Skeletal muscle cell (primary cell): ENCODE measurements around the gene IQGAP3.

Experiments
- DNase-seq: peaks from one replicate; pipeline ENCODE4 v3.0.0-alpha.2; 2010; ENCODE audit warnings: low read depth
- H3K4me3 ChIP-seq: 2 replicates; pipeline ENCODE4 v1.5.1; 2011; ENCODE audit warnings: low read depth, mild to moderate bottlenecking, control low read depth, low read length, moderate library complexity

The IQGAP3 gene

DNA sequence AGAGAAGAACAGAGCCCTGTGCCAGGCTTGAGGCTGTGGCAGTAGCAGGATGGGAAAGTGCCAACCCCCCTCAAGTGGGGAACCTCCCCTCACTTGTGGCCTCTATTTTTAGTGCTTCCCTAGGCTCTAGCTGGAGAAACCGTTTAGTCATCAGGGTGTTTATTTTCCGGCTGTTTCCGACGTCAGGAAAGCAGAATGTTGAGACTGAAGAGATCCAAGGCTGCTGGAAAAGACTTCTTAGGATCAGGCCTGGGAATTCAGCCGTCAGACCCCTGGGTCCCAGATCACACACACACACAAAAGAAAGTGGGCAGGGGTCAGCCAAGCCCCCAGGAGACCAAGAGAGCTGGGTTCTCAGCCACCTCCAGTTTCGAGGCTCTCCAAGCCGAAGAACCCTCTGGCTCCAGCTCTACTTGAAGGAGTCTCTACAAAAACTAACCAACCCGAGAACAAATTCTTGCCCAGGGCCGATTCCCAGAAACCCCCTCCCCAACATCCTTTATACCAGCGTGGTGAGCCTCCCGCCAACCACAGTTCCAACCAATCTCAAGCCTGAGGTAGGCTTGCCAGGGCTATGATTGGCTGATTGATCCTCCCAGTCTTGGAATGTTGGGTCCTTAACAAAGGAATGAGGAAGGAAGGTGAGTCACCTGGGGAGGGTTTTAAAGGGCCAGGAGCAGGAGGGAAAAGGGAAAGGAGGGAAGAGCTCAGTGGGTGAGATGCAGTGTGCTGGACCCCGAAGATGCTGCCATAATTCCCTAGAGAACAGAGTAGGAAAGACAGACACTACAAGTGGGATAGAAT is 69.3 kb downstream of the IQGAP3 start:
- H3K4me3 ChIP-seq: no peak overlapping the region
- peak; percentile 92 for DNase-seq

DNA sequence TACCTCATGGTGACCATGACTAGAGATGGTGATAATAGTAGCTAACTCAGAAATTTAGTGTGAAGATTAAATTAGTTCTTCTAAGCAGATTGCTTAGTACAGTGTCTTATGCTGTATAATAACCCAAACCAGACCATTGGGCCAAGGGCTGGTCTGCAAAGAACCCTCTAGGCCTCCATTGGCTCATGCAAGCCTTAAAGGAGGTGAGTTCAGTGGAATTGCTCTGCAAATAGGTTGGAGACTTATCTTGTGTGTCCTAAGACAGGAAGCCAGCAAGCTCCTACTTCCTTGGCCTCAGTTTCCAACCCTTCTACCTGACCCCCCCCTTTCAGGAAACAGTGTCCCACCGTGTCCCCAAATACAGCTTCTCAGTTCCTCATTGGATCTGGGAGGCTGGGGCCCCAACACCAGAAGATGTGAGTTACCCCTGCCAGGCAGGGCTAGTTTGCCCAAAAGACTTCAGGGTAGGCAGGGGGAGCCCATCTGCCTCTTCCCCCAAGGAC is 69.9 kb downstream of the IQGAP3 start:
- H3K4me3 ChIP-seq: no peak overlapping the region
- no peak for DNase-seq

DNA sequence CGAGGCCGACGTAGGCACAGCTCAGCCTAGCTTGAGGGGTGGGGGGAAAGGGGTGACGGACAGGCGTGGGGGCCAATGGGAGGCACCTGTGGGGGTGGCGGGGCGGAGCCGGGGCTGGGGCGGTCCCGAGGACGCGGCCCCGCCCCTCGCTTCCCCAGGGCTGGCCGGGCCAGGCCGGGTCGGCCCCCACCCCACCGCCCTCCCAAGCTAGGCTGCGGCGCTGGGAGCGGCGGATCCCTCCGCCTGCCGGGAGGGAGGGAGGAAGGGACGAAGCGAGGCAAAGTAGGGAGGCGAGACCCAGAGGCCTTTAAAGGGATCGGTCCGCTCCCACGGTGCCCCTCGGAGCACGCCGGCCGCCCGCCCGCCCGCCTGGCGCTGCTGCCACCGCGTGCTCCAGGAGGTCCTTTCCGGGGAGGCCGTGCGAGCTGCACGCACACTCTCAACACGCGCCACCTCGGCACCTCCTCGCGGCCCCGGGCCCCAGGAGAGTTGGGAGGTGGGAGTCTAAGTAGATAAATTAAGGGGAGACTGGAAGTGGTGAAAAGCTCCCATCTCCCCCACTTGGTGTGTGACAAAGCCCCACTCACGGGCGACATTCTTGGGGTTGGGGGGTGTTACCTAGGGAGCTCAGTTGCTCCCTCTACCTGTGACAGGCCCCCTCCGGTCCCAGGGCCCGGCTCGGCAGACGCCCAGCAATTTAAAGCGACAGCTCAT is 71.4 kb downstream of the IQGAP3 start:
- DNase-seq: peak; percentile 95
- peak overlapping the region; percentile 99 for H3K4me3 ChIP-seq

DNA sequence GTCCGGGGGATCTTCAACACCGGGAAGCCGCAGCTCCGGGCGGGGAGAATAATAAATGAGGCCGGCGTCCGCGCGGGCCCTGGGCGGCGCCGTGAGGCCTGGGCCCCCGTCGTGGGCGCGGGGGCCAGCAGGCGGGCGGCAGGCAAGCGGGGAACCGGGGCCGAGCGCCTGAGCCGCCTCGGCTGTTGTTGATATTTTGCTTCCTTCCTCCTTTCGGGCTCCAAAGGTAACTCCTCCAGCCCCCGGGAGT is 71.9 kb downstream of the IQGAP3 start, which contains the start of gene MEF2D:
Gene MEF2D, minus strand, starts transcription at position 233 of the 250 bp plus-strand sequence. CDS start 17,483 bp downstream, outside the sequence.
- DNase-seq: no peak
- H3K4me3 ChIP-seq: peak within 1 kb of the TSS; percentile 99

DNA sequence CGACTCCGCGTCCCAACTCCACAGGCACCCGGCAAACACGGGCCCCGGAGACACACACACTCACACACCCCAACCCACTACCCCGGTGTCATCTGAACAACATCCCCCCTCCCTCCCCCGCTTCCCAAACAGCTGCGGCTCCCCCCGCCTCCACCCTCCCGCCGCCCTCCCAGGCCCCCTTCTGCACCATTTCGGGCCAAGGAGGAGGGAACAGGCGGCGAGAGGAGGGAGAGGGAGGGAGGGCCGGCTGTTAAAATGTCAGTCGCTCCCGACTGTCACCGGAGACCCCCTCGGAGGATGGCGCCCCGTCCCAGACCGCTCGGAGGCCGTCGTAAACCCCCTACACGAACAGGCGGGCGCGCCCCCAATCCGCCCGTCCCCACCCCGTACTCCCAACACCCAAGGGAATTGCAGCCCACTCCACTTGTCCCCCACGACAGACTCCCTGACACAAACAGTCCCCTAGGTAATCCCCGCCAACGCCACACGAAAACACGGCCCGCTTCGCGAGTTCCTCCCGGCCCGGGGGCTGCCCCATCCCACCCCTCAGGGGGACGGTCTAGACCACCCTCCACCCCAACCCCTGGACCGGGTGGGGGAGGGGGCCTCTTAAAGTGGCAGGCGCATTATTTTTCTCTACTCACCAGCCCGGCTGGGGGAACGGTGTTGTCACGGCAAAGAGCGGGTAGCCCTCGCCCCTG is 72.4 kb downstream of the IQGAP3 start:
- peak overlapping the region; percentile 99 for H3K4me3 ChIP-seq
- DNase-seq: no peak

DNA sequence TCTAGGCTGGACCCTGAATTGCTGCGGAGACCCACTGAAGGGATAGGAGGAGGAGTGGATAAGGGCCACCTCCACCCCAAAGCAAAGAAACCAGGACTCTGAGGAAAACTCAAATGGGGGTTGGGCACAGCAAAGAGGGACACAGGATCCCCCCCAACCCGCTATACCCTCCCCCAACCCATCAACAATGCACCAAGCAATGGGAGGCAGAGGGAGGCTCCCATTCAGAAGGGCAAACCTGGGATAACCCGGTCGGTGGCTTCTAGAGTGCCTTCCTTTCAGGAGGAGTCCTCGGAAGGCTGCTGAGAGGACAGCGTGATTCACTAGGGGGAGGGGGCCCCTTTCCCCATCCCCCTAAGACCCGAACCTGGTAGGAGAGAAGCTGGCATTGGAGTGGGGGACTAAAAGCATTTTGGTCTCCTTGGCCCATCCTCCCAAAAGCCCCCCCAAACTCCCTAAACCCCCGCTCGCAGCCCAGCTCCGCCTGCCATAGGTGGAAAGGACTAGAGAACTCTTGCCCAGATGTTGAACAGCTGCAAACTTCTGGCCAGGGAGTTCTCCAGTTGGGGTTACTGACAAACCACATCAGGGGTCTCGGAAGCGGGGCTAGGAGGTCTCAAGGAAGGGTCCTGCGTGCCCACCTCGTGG is 73.0 kb downstream of the IQGAP3 start:
- no peak for DNase-seq
- peak overlapping the region; percentile 99 for H3K4me3 ChIP-seq

DNA sequence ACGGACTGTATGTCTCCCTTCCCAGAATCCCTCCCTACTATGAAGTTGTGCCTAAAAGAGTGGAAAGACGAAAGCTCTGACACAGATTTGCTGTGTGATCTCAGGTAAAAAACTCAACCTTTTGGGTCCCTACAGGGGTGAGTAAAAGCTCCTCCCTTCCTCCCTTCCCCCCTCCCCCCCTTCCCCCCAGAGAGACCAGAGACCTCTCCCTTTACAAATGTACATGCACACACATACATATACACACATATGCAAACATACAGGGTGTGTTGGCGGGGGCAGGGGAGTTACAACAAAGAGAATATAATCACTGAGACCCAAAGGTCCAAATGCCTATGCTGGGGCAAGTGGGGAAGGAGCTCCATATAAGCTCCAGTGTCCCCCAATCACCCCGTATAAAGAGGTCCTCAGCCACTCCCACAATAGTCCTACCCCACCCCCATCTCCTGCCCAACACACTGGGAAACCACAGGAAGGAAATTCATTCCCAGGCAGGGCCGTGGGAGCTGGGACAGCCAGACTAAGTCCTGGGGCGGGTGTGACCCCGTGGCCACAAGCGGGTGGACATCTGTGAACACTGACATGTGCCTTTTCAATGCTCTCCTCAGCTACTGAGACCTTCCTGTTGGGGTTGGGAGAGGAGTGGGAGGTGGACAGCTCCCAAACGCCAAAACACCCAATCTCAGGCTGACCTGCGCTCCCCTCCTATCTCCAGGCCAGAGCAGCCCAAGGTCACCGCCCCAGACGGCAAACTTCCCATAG is 73.8 kb downstream of the IQGAP3 start:
- no peak for DNase-seq
- H3K4me3 ChIP-seq: peak overlapping the region; percentile 99

DNA sequence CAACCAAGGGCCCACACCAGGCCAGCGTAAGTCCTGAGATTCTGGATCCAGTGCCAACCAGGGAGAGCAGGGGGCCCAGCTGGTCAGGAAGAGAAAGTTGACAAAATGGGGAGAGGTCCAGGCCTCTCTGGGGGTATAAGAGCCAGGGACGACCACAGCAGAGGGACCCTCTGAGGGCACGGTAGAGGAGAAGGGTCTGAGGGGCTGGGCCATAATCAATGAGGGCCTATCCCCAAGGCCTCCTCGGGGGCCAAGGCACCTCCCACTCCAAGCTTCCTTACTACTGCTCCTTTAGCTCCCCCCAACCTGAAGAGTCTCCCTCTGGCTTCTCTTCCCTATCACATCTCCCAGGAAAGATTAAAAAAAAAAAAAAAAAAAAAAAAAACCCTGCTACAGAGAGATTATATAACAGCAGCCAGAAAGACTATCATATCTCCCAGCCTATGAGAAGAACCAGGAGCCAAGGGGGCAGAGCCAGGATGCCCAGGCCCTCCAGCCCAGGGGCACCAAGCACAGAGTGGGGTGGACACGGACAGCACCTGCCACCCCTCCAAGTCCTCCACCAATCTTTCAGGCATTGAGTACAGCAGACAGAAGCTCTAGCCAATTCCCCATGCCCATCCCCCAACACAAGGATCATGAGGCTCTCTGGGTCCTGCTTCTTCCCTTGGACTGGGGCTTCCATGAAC is 74.5 kb downstream of the IQGAP3 start:
- peak overlapping the region; percentile 99 for H3K4me3 ChIP-seq
- no peak for DNase-seq

DNA sequence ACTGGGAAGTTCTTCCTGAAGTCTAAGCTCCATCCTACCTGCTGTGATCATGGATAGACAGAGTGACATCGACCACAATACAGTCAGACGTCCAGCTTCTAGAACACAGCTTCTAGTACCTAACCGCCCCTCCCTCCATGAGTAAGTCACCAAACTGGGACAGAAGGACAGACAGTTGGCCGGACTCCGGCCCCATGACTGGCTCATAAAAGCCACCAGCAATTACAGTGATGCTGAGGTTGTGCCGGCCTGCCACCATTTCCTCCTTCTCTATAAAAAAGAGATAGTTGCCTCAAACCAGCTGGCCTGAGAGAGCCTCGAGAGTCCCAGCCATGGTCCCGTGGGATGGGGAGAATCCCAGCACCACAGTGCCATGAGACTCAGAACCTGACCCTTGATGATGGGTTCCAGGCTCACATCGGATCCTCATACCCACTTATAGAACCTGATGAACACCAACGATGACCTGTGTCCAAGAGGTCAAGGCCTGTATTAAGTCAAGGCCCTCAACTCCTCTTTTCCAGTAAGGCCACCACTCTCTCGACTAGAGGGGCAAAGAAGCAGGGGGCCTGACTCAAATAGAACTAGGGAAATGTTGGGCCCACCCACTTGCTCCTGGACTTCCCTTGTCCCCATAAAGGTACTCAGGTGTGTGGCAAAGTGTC is 75.2 kb downstream of the IQGAP3 start:
- DNase-seq: no peak

DNA sequence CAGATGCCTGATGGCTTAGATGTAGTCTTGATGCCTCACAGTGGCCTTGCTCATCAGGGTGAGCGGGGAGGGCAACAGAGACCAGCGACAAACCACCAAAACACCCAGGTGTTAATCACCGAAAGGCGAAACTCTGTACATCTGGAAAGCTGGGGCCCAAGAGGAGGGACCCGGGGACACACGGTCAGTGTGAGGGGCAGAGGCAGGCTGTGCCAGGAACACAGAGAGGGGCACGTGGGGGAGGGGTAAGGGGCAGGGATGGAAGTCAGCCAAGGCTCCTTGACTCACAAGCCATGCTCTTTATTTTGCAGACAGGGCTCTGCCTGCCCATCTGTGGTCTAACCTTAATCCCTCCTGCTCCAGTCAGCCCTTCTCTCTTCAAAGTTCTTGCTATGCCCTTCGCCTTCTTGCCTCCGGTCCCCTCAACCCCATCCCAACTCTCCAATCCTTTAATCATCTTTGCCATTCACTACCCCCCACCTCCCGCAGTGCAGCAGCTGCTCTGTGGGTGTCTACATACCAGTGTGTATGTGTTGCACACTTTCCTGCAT is 76.1 kb downstream of the IQGAP3 start:
- H3K4me3 ChIP-seq: no peak overlapping the region
- no peak for DNase-seq

More for the DNA sequence above, 75.2 kb downstream of the IQGAP3 start:
- no peak overlapping the region for H3K4me3 ChIP-seq

DNA sequence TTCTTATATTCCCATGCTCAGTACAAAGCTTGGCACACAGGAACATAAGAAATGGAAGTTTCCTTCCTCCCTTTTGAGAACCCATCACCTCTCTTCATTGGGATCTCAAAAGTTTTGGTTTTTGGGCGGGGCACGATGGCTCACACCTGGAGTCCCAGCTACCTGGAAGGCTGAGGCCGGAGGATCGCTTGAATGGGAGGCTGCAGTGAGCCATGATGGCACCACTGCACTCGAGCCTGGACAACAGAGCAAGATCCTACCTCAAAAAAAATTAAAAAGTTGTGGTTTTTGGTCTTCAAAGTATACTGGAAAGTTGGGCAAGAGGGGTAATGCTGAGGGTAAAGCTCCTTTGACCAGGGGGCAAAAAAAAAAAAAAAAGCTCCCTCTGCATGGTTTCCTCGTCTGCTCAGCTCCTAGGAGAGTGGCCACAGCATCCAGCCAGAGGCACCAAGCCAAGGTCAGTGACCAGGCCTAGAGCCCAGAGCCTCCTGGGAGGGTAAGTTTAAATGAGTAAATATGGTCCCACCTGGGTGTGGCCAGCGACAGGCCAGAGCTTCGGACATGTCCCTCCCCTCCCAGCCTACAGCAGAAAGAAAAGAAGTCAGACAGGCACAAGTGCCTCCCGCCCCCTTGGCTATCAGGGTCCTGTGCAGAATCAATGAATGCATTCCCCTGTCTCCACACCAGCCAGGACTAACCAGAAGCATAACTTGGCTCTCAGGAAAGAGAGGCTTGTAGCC is 76.8 kb downstream of the IQGAP3 start:
- no peak overlapping the region for H3K4me3 ChIP-seq
- no peak for DNase-seq

DNA sequence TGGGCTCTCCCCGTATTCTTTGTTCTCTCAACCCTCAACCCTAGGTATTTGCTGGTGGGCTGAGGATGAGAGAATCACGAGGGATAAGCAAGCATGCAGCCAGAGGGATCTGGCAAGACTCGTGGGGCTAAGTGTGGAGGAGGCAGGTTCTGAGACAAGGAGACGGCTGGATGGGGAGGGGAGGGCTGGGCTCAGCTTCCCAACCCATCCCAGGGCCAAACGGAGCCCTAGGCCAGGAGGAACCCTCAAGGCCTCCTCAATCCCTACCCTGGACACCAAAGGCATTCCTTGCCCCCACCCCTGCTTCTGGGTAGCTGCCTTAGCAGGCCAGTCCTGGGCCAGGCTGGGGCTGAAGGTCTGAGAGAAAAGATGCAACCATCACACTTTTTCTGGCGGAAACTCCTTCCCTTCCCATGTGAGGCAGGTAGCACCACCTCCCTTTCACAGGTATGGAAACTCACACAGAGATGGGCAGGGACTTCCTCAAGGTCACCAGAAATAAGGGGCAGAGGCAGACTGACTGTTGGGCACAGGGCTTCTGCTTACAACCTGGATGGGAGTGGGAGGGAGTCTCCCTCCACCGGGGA is 78.0 kb downstream of the IQGAP3 start:
- no peak for DNase-seq
- H3K4me3 ChIP-seq: no peak overlapping the region

DNA sequence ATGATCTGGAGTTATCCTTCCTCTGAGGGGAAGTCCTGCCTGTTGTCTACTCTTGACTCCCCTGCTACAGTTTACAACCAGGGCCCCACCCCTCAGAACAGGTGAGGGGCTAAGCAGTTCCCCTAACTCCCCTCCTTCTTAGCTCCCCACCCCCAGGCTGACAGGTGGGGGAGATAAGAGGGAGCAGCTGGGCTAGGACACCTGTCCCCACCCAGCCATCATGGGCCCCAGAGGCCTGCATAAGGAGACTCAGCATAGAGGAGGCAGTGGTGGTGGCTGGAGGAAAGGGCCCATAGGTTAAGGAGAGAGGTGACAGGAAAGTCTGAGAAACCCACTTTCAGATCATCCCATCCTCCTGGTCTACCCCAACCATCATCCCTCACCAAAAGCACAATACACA is 78.6 kb downstream of the IQGAP3 start:
- no peak for DNase-seq
- H3K4me3 ChIP-seq: no peak overlapping the region

DNA sequence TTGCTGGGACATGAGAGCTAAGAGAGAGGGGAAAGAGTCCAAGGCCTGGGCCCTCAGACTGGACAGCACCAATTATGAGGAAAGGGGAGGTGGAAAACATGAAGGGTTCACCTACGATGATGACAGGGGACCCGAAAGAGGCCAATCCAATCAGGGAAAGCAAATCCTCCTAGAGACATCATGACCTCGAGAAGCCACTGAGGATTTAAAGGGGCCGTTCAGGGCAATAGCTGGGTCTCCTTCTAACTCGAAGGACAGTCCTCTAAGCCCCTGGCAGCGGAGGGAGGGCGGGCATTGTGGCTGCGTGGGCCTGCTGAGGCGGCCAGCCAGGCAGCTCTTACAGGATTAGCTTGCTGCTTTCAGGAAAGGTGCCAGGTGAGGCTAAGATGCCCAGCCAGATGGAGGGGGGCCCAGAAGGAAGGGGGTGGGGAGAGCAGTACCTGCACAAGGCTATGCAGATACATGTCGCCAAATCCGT is 79.2 kb downstream of the IQGAP3 start:
- H3K4me3 ChIP-seq: no peak overlapping the region
- no peak for DNase-seq

DNA sequence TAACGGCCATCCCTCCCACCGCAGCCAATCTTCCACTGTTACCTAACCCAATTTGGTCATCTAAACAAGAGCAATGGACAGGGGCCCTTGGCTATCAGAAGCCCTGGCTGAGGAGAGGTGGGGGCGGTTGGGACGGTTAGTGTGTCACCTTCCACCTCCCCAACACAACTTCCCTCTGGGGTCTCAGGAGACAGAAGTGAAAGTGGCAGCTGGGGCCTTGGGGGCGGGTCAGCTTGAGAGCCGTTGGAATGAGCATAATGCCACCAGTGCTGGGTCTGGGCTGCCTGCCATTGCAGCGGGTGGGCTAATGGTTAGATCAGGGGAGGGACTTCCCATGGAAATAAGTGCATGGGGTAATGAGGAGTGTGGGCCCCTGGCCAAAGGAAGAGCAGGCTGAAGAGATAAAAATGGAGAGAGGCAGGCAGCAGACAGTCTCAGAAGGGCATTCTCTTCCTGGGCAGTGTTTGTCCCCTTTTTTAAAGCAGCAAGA is 79.7 kb downstream of the IQGAP3 start:
- DNase-seq: no peak
- H3K4me3 ChIP-seq: no peak overlapping the region

DNA sequence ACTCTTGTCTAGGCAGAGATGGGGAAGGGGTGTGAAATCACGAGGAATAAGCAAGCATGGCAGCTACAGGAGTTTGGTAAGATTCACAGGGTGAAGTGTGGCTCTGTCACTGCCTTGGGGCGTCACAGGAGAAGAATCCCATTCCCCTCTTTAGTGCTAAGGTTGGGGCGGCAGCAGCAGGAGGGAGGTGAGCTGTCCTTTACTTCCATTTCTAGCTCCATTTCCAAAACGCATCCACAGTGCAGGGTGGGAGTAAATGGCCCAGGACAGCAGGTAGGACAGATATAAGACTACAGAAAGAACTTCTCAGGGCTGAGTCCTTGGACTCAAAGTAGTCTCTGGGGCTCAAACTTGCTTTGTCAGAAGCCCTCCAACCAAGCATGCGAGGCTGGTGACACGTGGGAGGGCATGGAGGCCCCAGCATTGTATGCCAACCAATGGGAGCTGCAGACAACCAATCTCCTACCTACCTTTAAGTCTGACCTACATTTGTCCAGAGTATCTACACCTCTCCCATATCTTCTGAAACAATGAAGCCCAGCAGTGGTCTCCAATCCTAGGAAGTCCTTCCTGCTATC is 80.3 kb downstream of the IQGAP3 start:
- H3K4me3 ChIP-seq: no peak overlapping the region
- no peak for DNase-seq
